Sciatic nerve (tissue), 1 donor: ENCODE results near the gene IKBKE. TPM values are rescaled to one million over a fixed set of nuclear protein-coding genes. Genes with fewer than 3 reads are reported as not detected.

ENCODE experiments used
- microRNA-seq: library from miRNA; unstranded; fragments of <30 nt; microRNA quantifications from one replicate; pipeline ENCODE4 v1.2.0, GENCODE V29; 2020
- total RNA-seq: library from RNA; stranded (reverse); fragmentation: NEBNext Ultra II Directional; extraction: Animal tissue kit (Norgen Biotek cat#: 25700); gene quantifications from one replicate; pipeline ENCODE4 v1.2.1, GENCODE V29; 2021
- donor health status: DM: no; HTN: no; CAD: no.

The IKBKE gene
- total RNA-seq, 1 donor from 2014 or later, result 4.1 TPM

Small RNA genes lying within 50 kb of the gene (microRNA-seq; reads per million reads assigned to microRNA genes)
- gene MIR6769B, result not detected

Other genes with a start within 250 kb of the IKBKE start
- gene RASSF5, start 37.1 kb downstream of the IKBKE start, total RNA-seq, result 53.0 TPM
- gene EIF2D, start 142.0 kb downstream of the IKBKE start, total RNA-seq, result 54.1 TPM
- gene DYRK3, start 165.1 kb downstream of the IKBKE start, total RNA-seq, result 9.5 TPM
- 56.3 TPM for gene MAPKAPK2, start 214.4 kb downstream of the IKBKE start, total RNA-seq